Measurements from ENCODE around the gene PDZK1IP1.

GRCh38 chr1:47229886-47230691 lies 40.3 kb upstream of the PDZK1IP1 start:
- TF ChIP-seq CTCF (IDR thresholded peaks at IDR 0.05): no peak
- TF ChIP-seq POLR2AphosphoS5 (IDR thresholded peaks at IDR 0.05): no peak
